Mesothelial cell of epicardium (in vitro differentiated cells): ENCODE data around the gene OTOG. TPM values are rescaled to one million over a fixed set of nuclear protein-coding genes. Genes with fewer than 3 reads are reported as not detected.

Experiments used
- DNase-seq, 2 experiments: peaks; one replicate each; pipeline ENCODE4 v3.0.0; 2021; ENCODE audit warnings: low spot score in 2 of 2; ENCODE audit not compliant: unreplicated experiment in 2 of 2
- H3K27ac Mint-ChIP-seq: 2 replicates; pipeline ENCODE4 v1.8.0; 2021; ENCODE audit warnings: mixed read lengths
- H3K27me3 Mint-ChIP-seq: 2 replicates; pipeline ENCODE4 v1.8.0; 2021; ENCODE audit warnings: low read depth, mixed read lengths
- H3K36me3 Mint-ChIP-seq: 2 replicates; pipeline ENCODE4 v1.8.0; 2021; ENCODE audit warnings: mixed read lengths
- H3K4me1 Mint-ChIP-seq: 2 replicates; pipeline ENCODE4 v1.8.0; 2021; ENCODE audit warnings: mixed read lengths
- H3K4me3 Mint-ChIP-seq: 2 replicates; pipeline ENCODE4 v1.8.0; 2021; ENCODE audit warnings: mild to moderate bottlenecking, moderate library complexity, mixed read lengths
- H3K9me3 Mint-ChIP-seq: 2 replicates; pipeline ENCODE4 v1.8.0; 2021; ENCODE audit warnings: mixed read lengths
- total RNA-seq: library from RNA; stranded (reverse); gene quantifications from 3 replicates; pipeline ENCODE4 v1.2.1, GENCODE V29; 2021
- TF ChIP-seq, protein P1 (sequence below): fragments of 200-600 bp; sonication (generic); IDR thresholded peaks from one replicate; pipeline ENCODE4 v1.5.0; 2021; ENCODE audit warnings: antibody characterized with exemption; ENCODE audit not compliant: unreplicated experiment

The OTOG gene
- total RNA-seq, 1 donor from 2014 or later, result 1.8 TPM

DNA sequence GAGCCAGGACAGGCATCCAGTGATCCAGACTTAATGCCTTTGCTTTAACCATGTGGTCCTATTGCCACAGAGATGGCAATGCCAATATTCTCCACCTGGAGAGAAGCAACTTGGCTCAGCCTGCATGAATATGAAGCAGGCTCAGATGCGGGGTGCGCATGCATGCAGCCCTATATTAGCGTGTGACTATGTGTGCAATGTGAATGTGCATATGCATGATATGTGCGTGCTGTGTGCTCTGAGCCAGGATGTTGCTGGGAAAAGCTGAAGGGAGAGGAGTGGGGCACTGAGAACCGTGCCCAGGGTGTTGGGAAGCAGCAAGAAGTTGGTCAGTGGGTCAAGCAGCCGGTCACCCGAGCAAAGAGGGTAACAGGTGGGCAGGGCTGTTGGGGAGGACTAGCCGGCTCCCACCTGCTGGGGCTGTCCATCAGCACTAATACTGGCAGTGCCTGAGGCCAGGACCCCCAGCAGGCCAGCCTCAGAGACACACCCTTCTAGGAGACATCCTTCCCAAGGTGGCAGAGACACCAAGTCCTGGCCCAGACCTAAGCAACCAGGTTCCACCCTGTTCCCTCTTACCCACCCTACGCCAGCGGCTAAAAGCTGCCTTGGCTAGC, 147.5 kb downstream of the OTOG start:
- H3K27ac Mint-ChIP-seq, result no peak overlapping the region
- no peaks in the 10 kb centered on the region for H3K36me3 Mint-ChIP-seq
- no peaks in the 10 kb centered on the region for H3K4me1 Mint-ChIP-seq
- no peaks in the 10 kb centered on the region for H3K9me3 Mint-ChIP-seq
- peaks cover 32% of the 10 kb centered on the region for H3K27me3 Mint-ChIP-seq
- TF ChIP-seq, protein P1, sequence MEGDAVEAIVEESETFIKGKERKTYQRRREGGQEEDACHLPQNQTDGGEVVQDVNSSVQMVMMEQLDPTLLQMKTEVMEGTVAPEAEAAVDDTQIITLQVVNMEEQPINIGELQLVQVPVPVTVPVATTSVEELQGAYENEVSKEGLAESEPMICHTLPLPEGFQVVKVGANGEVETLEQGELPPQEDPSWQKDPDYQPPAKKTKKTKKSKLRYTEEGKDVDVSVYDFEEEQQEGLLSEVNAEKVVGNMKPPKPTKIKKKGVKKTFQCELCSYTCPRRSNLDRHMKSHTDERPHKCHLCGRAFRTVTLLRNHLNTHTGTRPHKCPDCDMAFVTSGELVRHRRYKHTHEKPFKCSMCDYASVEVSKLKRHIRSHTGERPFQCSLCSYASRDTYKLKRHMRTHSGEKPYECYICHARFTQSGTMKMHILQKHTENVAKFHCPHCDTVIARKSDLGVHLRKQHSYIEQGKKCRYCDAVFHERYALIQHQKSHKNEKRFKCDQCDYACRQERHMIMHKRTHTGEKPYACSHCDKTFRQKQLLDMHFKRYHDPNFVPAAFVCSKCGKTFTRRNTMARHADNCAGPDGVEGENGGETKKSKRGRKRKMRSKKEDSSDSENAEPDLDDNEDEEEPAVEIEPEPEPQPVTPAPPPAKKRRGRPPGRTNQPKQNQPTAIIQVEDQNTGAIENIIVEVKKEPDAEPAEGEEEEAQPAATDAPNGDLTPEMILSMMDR, result no peak
- no peak for DNase-seq
- no peak overlapping the region for H3K4me3 Mint-ChIP-seq

DNA sequence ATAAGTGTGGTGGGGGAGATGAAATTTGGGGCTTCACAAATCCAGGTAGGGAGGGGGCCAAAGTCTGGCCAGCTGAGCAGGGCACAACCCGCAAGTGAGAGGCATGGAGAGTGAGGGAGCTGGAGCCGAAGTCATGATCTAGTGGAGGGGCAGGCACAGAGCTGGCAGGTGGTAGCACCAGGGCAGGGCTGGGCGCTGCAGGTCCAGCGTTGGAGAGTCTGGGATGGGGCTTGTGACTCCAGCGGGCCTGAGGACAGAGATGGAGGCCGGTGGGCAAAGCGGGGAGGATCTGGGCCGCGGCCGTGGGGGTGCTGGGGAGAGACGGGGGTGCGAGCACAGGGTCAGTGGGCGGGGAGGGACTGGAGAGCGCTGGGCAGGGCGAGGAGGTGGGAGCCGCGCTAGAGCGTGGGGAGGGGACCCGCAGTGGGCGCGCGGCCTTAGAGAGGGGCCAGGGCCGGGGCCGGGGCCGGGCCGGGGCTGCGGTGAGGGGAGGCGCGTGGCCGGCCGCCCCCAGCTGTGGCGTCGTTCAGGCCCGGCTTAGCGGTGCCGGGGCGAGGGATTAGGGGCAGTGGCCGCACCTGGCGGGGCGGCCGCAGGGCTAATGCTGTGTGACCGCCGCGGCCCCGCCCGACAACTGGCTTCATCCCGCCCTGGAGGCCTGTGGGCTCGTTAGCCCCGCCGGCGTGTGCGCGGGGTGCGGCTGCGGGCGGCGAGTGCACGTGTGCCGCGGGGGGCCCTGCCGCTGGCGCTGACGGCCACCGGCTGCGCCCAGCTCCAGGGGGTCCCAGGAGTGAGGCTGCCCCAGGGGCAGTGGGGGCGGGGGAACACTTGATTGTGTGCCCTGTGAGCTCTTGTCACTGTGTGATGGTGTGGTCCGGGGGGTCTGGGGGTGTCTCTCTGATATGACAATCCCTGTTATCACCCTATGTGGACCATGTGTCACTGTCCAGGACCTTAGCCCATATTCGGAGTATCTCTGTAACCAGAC, 148.7 kb downstream of the OTOG start:
- DNase-seq, result no peak
- Mint-ChIP-seq H3K4me1 (no peaks in the 10 kb centered on the region), H3K4me3 (peak overlapping the region; percentile 11), H3K27ac (no peak overlapping the region), H3K27me3 (peaks cover 37% of the 10 kb centered on the region), H3K36me3 (no peaks in the 10 kb centered on the region), H3K9me3 (no peaks in the 10 kb centered on the region)
- TF ChIP-seq, protein P1, result no peak

DNA sequence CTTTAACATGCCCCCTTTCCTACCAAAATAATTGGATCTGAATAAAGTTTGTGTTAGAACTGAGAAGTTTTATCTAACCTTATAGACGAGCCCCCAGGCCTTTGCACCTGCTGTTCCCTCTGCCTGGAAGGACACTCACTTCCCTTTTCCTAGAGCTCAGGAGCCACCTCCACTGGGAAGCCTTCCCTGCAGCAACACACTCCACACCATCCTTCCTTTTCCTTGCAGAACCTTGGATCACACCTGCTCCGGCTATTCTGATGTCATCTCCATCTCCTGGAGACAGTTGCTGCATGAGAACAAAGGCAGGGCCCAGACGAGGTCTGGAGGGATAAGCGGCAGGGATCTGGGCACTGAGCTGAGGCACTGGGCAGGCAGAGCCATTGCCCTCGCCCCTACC, 149.7 kb downstream of the OTOG start:
- DNase-seq, result no peak
- Mint-ChIP-seq H3K36me3 (no peaks in the 10 kb centered on the region), H3K27me3 (peaks cover 46% of the 10 kb centered on the region), H3K9me3 (no peaks in the 10 kb centered on the region), H3K4me1 (no peaks in the 10 kb centered on the region), H3K4me3 (no peak overlapping the region), H3K27ac (no peak overlapping the region)
- TF ChIP-seq, protein P1, result no peak

Other genes with a start within 250 kb of the OTOG start
- gene NCR3LG1, start 195.5 kb upstream of the OTOG start, total RNA-seq, result 4.8 to 5.6 TPM (median 4.9 TPM) in 3 replicates
- gene KCNJ11, start 158.6 kb upstream of the OTOG start, total RNA-seq, result 2.0 to 3.0 TPM (median 2.1 TPM) in 3 replicates
- not detected in 3 replicates for gene ABCC8, start 70.4 kb upstream of the OTOG start, total RNA-seq
- 0.29 to 0.88 TPM (median 0.54 TPM) in 3 replicates for gene USH1C, start 2.8 kb upstream of the OTOG start, total RNA-seq
- not detected in 3 replicates for gene MYOD1, start 172.3 kb downstream of the OTOG start, total RNA-seq
- 0.18 to 0.20 TPM (median 0.20 TPM) in 3 replicates for gene KCNC1, start 187.5 kb downstream of the OTOG start, total RNA-seq